Measurements from ENCODE around the gene SNX19.

The SNX19 gene

DNA sequence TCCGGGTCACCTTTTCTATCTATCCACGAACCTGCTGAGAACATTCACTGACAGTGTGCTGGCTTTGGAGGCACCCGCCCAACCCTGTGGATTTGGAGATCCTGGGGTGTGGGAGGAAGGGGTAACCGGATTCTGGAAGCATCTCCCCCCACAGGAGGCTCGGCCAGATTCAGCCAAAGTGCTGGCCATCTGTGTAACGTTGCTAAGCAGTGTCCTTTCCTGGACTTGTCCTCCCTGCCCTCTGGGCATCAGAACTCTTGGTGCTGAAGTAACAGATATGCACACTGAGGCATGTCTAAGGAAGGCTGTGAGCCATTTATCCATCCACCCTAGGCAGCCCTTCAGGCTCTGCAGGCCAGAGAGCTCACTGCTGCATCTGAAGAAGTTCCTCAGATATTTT is 85.7 kb downstream of the SNX19 start:
- TF ChIP-seq ZFX (IDR thresholded peaks at IDR 0.05; ENCODE audit: borderline replicate concordance), result no peak
- TF ChIP-seq, protein P1, sequence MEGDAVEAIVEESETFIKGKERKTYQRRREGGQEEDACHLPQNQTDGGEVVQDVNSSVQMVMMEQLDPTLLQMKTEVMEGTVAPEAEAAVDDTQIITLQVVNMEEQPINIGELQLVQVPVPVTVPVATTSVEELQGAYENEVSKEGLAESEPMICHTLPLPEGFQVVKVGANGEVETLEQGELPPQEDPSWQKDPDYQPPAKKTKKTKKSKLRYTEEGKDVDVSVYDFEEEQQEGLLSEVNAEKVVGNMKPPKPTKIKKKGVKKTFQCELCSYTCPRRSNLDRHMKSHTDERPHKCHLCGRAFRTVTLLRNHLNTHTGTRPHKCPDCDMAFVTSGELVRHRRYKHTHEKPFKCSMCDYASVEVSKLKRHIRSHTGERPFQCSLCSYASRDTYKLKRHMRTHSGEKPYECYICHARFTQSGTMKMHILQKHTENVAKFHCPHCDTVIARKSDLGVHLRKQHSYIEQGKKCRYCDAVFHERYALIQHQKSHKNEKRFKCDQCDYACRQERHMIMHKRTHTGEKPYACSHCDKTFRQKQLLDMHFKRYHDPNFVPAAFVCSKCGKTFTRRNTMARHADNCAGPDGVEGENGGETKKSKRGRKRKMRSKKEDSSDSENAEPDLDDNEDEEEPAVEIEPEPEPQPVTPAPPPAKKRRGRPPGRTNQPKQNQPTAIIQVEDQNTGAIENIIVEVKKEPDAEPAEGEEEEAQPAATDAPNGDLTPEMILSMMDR (IDR thresholded peaks at IDR 0.05), result no peak
- no peak overlapping the region for H3K27ac ChIP-seq

DNA sequence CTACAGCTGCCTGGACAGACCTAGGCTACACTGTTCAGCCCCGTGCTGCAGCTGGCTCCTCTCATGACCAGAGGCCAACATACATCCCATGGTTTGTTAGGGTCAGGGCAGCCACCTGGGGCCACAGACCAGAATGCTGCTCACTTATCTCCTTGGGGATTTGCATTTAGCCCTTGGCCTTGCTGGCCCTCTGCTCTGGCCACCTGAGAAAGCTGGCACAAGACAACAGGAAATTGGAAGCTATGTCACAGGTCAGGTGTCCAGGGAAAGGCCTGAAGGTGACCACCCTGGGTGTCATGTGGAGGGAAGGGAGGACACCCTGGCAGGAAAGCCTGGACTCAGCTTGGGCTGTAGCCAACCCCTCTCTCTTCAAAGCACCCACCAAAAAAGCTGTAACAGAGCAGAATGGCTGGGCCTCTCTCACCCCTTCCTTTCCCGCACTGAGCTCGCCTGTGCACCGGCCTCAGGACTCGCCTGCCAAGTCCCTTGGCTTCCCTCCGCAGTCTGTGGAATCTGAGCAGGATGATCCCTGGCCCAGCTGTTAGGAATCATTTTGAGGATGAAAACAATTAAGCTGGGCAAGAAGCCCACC is 86.3 kb downstream of the SNX19 start:
- TF ChIP-seq, protein P1 (IDR thresholded peaks at IDR 0.05), result no peak
- TF ChIP-seq ZFX (IDR thresholded peaks at IDR 0.05; ENCODE audit: borderline replicate concordance), result no peak
- H3K27ac ChIP-seq, result no peak overlapping the region

DNA sequence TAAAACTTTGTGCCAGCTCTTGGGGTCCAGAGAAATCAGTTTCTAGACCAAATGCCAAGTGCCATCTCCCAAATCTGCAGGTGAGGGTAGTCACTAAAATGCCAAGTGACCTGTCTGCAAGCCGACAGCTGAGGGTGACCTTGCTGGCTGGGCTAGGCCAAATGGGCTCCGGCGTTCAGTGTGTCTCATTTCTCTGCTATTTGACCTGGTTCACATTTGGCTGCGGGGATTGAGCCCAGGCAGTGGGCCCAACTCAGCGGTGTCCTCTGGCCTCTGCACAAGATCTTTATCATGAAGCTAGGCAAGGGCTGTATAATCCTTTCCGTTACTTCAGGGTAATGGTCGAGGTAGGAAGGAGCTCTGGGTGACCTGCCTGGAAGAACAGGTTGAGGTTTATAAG is 87.5 kb downstream of the SNX19 start:
- TF ChIP-seq, protein P1 (IDR thresholded peaks at IDR 0.05), result no peak
- TF ChIP-seq ZFX (IDR thresholded peaks at IDR 0.05; ENCODE audit: borderline replicate concordance), result no peak
- no peak overlapping the region for H3K27ac ChIP-seq

DNA sequence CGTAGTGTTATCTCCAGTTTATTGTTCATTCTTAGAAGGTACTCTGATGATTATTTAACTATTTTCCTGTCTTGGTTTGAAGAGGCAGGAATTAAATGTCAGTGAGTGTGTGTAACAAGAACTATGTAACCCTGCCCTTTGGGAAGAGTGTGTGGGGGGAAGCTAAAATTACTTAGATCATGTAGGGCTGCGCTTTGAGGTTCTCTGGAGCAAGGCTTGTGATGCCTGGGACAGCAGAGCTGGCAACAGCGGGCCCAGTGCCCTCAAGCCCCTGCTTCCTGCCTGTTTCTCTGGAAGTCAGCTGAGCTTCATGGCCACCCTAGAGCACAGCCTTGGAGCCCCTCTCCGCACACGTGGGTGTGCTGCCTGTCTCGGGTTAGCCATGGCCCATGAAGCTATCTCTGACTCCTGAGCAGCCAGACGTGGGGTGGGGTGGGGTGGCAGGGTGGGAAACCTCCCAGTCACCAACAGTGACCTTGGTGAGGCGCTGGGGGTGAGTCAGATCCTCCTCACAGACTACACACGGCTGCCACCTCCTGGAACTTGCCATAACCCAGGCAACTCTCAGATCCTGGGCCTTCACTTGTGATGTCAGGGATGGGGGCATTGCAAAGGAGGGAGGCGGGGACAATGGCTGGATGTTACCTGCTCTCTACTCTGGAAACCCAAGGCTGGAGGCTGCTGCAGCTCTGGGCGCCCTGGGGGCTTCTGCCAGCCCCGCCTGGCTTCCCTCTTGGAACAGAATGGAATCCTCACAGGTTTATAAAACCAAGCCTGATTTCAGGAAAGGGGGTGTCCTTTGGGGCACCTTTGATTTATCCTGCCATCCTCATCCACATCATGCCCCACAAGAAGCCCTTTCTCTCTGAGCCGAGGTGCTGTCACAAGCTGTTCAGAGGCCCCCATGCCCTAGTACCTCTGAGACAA is 88.6 kb downstream of the SNX19 start:
- H3K27ac ChIP-seq, result no peak overlapping the region
- TF ChIP-seq, protein P1 (IDR thresholded peaks at IDR 0.05), result no peak
- no peak for TF ChIP-seq ZFX (IDR thresholded peaks at IDR 0.05; ENCODE audit: borderline replicate concordance)

DNA sequence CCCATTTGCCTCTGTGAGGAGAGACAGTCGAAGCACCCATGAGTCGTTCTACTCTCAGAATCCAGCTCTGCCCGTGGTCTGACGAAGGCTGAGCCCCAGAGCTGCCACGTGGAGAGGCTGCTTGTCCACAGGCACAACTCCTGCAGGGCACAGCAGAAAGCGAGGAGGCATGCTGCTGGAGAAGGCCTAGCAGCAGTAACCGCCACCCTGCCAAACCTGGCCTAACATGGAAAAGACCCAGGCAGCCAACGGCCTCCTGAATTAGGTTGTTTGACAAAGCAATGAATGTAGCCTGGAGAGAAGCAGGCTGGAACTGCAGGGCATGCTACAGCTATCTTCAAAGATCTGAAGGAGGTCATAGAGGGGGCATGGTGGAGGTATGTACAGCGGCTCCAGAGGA is 89.7 kb downstream of the SNX19 start:
- no peak overlapping the region for H3K27ac ChIP-seq
- TF ChIP-seq, protein P1 (IDR thresholded peaks at IDR 0.05), result no peak
- TF ChIP-seq ZFX (IDR thresholded peaks at IDR 0.05; ENCODE audit: borderline replicate concordance), result no peak

DNA sequence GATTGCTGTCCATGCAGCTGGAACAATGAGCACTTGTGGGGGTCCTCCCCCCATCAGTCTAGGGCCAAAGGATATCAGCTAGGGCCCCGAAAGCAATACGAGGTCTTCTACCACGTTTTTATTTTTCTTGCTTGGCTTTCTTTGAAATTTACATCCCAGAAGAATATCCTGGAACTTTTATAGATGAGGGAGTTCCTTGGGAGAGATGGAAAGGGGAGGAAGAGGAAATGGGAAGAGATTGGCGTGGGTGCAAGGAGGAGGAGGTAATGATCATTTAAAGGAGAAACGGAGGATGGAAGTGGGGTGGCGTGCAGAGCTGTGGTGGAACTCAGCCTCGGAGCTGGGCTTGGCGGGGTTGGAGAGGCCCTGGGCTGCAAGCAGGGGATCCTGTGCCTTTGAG is 90.3 kb downstream of the SNX19 start:
- TF ChIP-seq, protein P1 (IDR thresholded peaks at IDR 0.05), result no peak
- TF ChIP-seq ZFX (IDR thresholded peaks at IDR 0.05; ENCODE audit: borderline replicate concordance), result no peak
- H3K27ac ChIP-seq, result no peak overlapping the region

DNA sequence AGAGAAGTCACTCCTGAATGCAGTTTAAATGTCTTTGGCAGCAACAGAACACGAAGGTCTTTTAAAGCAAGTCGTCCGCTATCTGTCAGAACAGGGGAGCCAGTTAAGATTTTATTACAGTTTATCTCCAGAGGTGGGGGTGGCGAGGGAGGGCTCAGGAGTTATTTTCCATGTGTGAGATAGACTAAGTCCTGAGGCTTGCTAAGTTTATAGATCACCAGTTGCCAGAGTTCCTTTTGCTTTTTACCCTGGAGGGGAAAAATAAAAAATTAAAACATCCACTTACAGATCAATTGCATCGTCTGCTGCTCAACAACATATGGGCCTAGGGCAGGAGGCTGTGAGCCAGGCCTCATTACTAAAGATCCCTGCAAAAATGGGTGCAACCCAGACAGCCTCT is 90.7 kb downstream of the SNX19 start:
- TF ChIP-seq ZFX (IDR thresholded peaks at IDR 0.05; ENCODE audit: borderline replicate concordance), result no peak
- TF ChIP-seq, protein P1 (IDR thresholded peaks at IDR 0.05), result no peak
- no peak overlapping the region for H3K27ac ChIP-seq
